Liver (tissue), 9 donors: ENCODE data around the gene CDKL2. TPM values are rescaled to one million over a fixed set of nuclear protein-coding genes. Genes with fewer than 3 reads are reported as not detected.

Experiments
- DNase-seq: peaks from one replicate; pipeline ENCODE4 v3.0.0-alpha.2; 2017; ENCODE audit warnings: low spot score
- H3K27ac ChIP-seq, 2 donors: one replicate each; pipeline ENCODE4 v1.7.0; 2013; ENCODE audit warnings: inconsistent platforms in 2 of 2, low read length in 2 of 2, control low read depth in 1 of 2, low read depth in 1 of 2, mild to moderate bottlenecking in 1 of 2
- H3K27me3 ChIP-seq, 4 donors: one replicate each; pipeline versions ENCODE4 v1.6.1 to v1.7.0; 2013; ENCODE audit warnings: low read length in 3 of 4, inconsistent platforms in 1 of 4, mild to moderate bottlenecking in 1 of 4, moderate library complexity in 1 of 4; ENCODE audit not compliant: control insufficient read depth in 4 of 4, insufficient read depth in 4 of 4
- H3K36me3 ChIP-seq, 4 donors: one replicate each; pipeline versions ENCODE4 v1.6.1 to v1.7.0; 2013; ENCODE audit warnings: low read length in 3 of 4, mild to moderate bottlenecking in 3 of 4, low read depth in 1 of 4, moderate library complexity in 1 of 4; ENCODE audit not compliant: control insufficient read depth in 4 of 4, insufficient read depth in 3 of 4
- H3K4me1 ChIP-seq, 4 donors: one replicate each; pipeline versions ENCODE4 v1.6.1 to v1.7.0; 2013; ENCODE audit warnings: low read length in 3 of 4, mild to moderate bottlenecking in 3 of 4, moderate library complexity in 1 of 4; ENCODE audit not compliant: control insufficient read depth in 4 of 4, insufficient read depth in 4 of 4
- H3K4me3 ChIP-seq, 3 donors: one replicate each; pipeline versions ENCODE4 v1.6.1 to v1.7.0; 2013; ENCODE audit warnings: low read length in 3 of 3, control low read depth in 1 of 3, low read depth in 1 of 3, mild to moderate bottlenecking in 1 of 3
- H3K9ac ChIP-seq, 2 donors: one replicate each; pipeline ENCODE4 v1.7.0; 2013; ENCODE audit warnings: low read length in 2 of 2, mild to moderate bottlenecking in 2 of 2, moderate library complexity in 2 of 2, control low read depth in 1 of 2, low read depth in 1 of 2
- H3K9me3 ChIP-seq, 4 donors: one replicate each; pipeline versions ENCODE4 v1.6.1 to v1.7.0; 2013; ENCODE audit warnings: low read length in 3 of 4; ENCODE audit not compliant: control insufficient read depth in 4 of 4
- EGR1 ChIP-seq, 2 donors: IDR thresholded peaks; 2 replicates each; pipeline ENCODE4 v1.6.1; 2016 to 2018; ENCODE audit warnings: antibody characterized with exemption in 2 of 2, low read depth in 2 of 2
- FOXA1 ChIP-seq: IDR thresholded peaks from 2 replicates; pipeline ENCODE4 v1.6.1; 2016; ENCODE audit warnings: antibody characterized with exemption
- FOXA2 ChIP-seq: IDR thresholded peaks from 2 replicates; pipeline ENCODE4 v1.6.1; 2016; ENCODE audit warnings: antibody characterized with exemption
- GABPA ChIP-seq, 2 donors: IDR thresholded peaks in 1 of 2; conservative IDR thresholded peaks in 1 of 2; 2 replicates each; pipeline ENCODE4 v1.6.1; 2016; ENCODE audit warnings: antibody characterized with exemption in 2 of 2, mild to moderate bottlenecking in 1 of 2, moderate library complexity in 1 of 2
- HNF4A ChIP-seq, 2 donors: conservative IDR thresholded peaks; 2 replicates each; pipeline ENCODE4 v1.6.1; 2016; ENCODE audit warnings: antibody characterized with exemption in 2 of 2, mild to moderate bottlenecking in 2 of 2
- HNF4G ChIP-seq: IDR thresholded peaks from 2 replicates; pipeline ENCODE4 v1.6.1; 2016; ENCODE audit warnings: antibody characterized with exemption
- JUND ChIP-seq, 2 donors: IDR thresholded peaks; 2 replicates each; pipeline ENCODE4 v1.6.1; 2016; ENCODE audit warnings: antibody characterized with exemption in 2 of 2
- NR2F2 ChIP-seq: IDR thresholded peaks from 2 replicates; pipeline ENCODE4 v1.6.1; 2016; ENCODE audit warnings: antibody characterized with exemption
- RAD21 ChIP-seq, 2 donors: IDR thresholded peaks; 2 replicates each; pipeline ENCODE4 v1.6.1; 2016; ENCODE audit warnings: antibody characterized with exemption in 2 of 2, mild to moderate bottlenecking in 2 of 2
- RXRA ChIP-seq, 2 donors: IDR thresholded peaks; 2 replicates each; pipeline ENCODE4 v1.6.1; 2017 to 2018; ENCODE audit warnings: antibody characterized with exemption in 2 of 2, mild to moderate bottlenecking in 1 of 2
- SP1 ChIP-seq: IDR thresholded peaks from 2 replicates; pipeline ENCODE4 v1.6.1; 2018; ENCODE audit warnings: antibody characterized with exemption, mild to moderate bottlenecking
- TAF1 ChIP-seq: conservative IDR thresholded peaks from 2 replicates; pipeline ENCODE4 v1.6.1; 2016; ENCODE audit warnings: antibody characterized with exemption, mild to moderate bottlenecking
- YY1 ChIP-seq: IDR thresholded peaks from 2 replicates; pipeline ENCODE4 v1.6.1; 2016; ENCODE audit warnings: antibody characterized with exemption, mild to moderate bottlenecking
- WGBS: extraction: QIAGEN DNeasy Blood & Tissue Kit; methylation state at CpG from one replicate; pipeline ENCODE4 v1.1.7; 2013; 5-methylcytosine and 5-hydroxymethylcytosine counted together
- polyA plus RNA-seq, 2 donors: library from polyadenylated mRNA; stranded (reverse) in 1 of 2; unstranded in 1 of 2; fragments of 200-250 nt in 1 of 2; fragments of >200 nt in 1 of 2; fragmentation: Nextera tagmentation in 1 of 2; extraction: Ambion mirVana in 1 of 2; gene quantifications; one replicate each; pipeline versions ENCODE4 v1.2.1 to v1.2.3, GENCODE V29; 2013 to 2015
- total RNA-seq, 2 donors: library from RNA; depleted of rRNA; stranded (reverse); fragments of >200 nt; gene quantifications; one replicate each; pipeline ENCODE4 v1.2.3, GENCODE V29; 2014
- TF ChIP-seq, protein P1 (sequence below): IDR thresholded peaks from 2 replicates; pipeline ENCODE4 v1.6.1; 2016; ENCODE audit warnings: antibody characterized with exemption
- TF ChIP-seq, protein P2 (sequence below): IDR thresholded peaks from 2 replicates; pipeline ENCODE4 v1.6.1; 2016; ENCODE audit warnings: antibody characterized with exemption, mild to moderate bottlenecking
- TF ChIP-seq, protein P3 (sequence below): IDR thresholded peaks from 2 replicates; pipeline ENCODE4 v1.6.1; 2016; ENCODE audit warnings: antibody characterized with exemption
- TF ChIP-seq, protein P4 (sequence below): IDR thresholded peaks from 2 replicates; pipeline ENCODE4 v1.6.1; 2016; ENCODE audit warnings: antibody characterized with exemption
- donor health status: healthy.
- donor health status: healthy.
- donor health status: healthy.
- donor health status: healthy.
- donor health status: healthy.

Gene CDKL2
- total and polyA plus RNA-seq, 4 donors, result 0.02 to 0.14 (median 0.08) TPM; not detected in 1

DNA sequence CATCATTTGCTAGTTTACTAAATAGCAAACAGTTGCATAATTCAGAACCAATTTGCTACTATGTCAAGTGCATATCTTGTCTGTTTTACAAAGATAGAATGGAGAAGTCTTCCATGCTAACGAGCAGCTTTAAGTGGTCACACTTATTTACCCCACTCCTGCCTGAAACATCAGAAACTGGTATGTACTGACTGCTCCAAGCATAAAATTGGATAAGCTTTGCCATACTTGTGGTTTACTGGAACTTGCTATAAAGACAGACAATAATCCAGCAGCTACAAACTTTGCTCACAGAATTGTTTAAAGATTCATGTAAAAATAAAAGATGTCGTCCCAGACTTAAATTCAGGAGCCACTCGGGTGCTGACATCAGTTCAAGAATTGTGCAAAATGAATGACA is 13.3 kb upstream of the CDKL2 start:
- DNase-seq, result no peak
- Histone ChIP-seq H3K36me3 (peaks cover 5 to 50% (median 40%) of the 10 kb centered on the region in 4 donors), H3K4me1 (no peaks in the 10 kb centered on the region), H3K9me3 (no peaks in the 10 kb centered on the region), H3K9ac (no peak overlapping the region), H3K27me3 (no peaks in the 10 kb centered on the region), H3K4me3 (no peak overlapping the region), H3K27ac (no peak overlapping the region)
- TF ChIP-seq RAD21 (IDR thresholded peaks at IDR 0.05) (no peak), JUND (IDR thresholded peaks at IDR 0.05) (no peak), TAF1 (no peak), HNF4G (no peak), GABPA (IDR thresholded peaks at IDR 0.05 in 1 of 2, conservative IDR thresholded peaks at IDR 0.05 in 1 of 2) (no peak), FOXA2 (no peak), FOXA1 (no peak), RXRA (IDR thresholded peaks at IDR 0.05) (no peak), HNF4A (conservative IDR thresholded peaks at IDR 0.05) (no peak), NR2F2 (no peak), EGR1 (IDR thresholded peaks at IDR 0.05; ENCODE audit: low read depth in 2 of 2) (no peak), YY1 (no peak), SP1 (no peak)
- TF ChIP-seq, protein P1, sequence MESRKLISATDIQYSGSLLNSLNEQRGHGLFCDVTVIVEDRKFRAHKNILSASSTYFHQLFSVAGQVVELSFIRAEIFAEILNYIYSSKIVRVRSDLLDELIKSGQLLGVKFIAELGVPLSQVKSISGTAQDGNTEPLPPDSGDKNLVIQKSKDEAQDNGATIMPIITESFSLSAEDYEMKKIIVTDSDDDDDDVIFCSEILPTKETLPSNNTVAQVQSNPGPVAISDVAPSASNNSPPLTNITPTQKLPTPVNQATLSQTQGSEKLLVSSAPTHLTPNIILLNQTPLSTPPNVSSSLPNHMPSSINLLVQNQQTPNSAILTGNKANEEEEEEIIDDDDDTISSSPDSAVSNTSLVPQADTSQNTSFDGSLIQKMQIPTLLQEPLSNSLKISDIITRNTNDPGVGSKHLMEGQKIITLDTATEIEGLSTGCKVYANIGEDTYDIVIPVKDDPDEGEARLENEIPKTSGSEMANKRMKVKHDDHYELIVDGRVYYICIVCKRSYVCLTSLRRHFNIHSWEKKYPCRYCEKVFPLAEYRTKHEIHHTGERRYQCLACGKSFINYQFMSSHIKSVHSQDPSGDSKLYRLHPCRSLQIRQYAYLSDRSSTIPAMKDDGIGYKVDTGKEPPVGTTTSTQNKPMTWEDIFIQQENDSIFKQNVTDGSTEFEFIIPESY, result no peak
- TF ChIP-seq, protein P2, sequence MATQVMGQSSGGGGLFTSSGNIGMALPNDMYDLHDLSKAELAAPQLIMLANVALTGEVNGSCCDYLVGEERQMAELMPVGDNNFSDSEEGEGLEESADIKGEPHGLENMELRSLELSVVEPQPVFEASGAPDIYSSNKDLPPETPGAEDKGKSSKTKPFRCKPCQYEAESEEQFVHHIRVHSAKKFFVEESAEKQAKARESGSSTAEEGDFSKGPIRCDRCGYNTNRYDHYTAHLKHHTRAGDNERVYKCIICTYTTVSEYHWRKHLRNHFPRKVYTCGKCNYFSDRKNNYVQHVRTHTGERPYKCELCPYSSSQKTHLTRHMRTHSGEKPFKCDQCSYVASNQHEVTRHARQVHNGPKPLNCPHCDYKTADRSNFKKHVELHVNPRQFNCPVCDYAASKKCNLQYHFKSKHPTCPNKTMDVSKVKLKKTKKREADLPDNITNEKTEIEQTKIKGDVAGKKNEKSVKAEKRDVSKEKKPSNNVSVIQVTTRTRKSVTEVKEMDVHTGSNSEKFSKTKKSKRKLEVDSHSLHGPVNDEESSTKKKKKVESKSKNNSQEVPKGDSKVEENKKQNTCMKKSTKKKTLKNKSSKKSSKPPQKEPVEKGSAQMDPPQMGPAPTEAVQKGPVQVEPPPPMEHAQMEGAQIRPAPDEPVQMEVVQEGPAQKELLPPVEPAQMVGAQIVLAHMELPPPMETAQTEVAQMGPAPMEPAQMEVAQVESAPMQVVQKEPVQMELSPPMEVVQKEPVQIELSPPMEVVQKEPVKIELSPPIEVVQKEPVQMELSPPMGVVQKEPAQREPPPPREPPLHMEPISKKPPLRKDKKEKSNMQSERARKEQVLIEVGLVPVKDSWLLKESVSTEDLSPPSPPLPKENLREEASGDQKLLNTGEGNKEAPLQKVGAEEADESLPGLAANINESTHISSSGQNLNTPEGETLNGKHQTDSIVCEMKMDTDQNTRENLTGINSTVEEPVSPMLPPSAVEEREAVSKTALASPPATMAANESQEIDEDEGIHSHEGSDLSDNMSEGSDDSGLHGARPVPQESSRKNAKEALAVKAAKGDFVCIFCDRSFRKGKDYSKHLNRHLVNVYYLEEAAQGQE, result no peak
- TF ChIP-seq, protein P3, sequence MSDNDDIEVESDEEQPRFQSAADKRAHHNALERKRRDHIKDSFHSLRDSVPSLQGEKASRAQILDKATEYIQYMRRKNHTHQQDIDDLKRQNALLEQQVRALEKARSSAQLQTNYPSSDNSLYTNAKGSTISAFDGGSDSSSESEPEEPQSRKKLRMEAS, result no peak
- TF ChIP-seq, protein P4, sequence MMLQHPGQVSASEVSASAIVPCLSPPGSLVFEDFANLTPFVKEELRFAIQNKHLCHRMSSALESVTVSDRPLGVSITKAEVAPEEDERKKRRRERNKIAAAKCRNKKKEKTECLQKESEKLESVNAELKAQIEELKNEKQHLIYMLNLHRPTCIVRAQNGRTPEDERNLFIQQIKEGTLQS, result no peak
- WGBS, result 83% methylated on average over 3 of the region's 3 CpGs

DNA sequence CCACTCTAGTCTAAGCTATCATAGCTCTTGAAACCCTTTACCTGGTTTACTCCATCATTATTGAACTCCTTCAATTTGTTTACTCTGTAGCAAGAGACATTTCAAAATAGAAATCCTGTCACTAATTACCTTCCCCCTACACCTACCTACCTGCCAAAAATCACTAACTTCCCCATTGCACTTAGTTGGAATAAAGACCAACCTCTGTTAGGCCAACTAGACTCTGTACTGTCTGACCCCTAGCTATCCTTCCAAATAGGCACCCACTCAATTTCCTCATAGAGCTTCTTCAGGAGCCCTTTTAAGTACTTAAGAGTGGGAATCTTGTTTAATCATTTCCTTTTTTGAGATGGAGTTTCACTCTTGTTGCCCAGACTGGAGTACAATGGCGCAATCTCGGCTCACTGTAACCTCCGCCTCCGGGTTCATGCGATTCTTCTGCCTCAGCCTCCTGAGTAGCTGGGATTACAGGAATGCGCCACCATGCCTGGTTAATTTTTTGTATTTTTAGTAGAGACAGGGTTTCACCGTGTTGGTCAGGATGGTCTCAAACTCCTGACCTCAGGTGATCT is 8.9 kb upstream of the CDKL2 start:
- H3K36me3 ChIP-seq, result peaks cover under 1 to 7% (median 2%) of the 10 kb centered on the region in 4 donors
- peak; percentile 20 to 25 for TF ChIP-seq HNF4A (conservative IDR thresholded peaks at IDR 0.05)
- no peak for TF ChIP-seq RAD21 (IDR thresholded peaks at IDR 0.05)
- no peak for TF ChIP-seq NR2F2
- TF ChIP-seq, protein P2, result no peak
- DNase-seq, result no peak
- WGBS, result 89% methylated on average over 7 of the region's 7 CpGs
- H3K9ac ChIP-seq, result no peak overlapping the region
- no peak overlapping the region for H3K4me3 ChIP-seq
- no peak overlapping the region for H3K27ac ChIP-seq
- H3K27me3 ChIP-seq, result no peaks in the 10 kb centered on the region
- no peaks in the 10 kb centered on the region for H3K9me3 ChIP-seq
- H3K4me1 ChIP-seq, result no peaks in the 10 kb centered on the region
